Stimulated activated CD8-positive, alpha-beta memory T cell treated with anti-CD3 and anti-CD28 coated beads, Interleukin-2, amount 100 ng/mL, for 48 hours (primary cell): Measurements from ENCODE around the gene ZNF280D.

Source experiments
- DNase-seq, 2 donors: peaks; one replicate each; pipeline ENCODE4 v3.0.0-alpha.2; 2020; ENCODE audit warnings: low read depth in 2 of 2

ZNF280D gene

GRCh38 chr15:56631765-56632164 is 101.5 kb downstream of the ZNF280D start:
- DNase-seq = no peak

GRCh38 chr15:56628893-56629532 is 104.3 kb downstream of the ZNF280D start:
- DNase-seq = no peak

GRCh38 chr15:56619887-56620286 is 113.4 kb downstream of the ZNF280D start:
- DNase-seq = no peak

GRCh38 chr15:56617628-56618027 is 115.7 kb downstream of the ZNF280D start:
- DNase-seq = no peak

GRCh38 chr15:56616551-56616950 is 116.8 kb downstream of the ZNF280D start:
- DNase-seq = no peak

GRCh38 chr15:56613811-56614210 is 119.5 kb downstream of the ZNF280D start:
- DNase-seq = no peak

GRCh38 chr15:56608993-56609392 is 124.3 kb downstream of the ZNF280D start:
- DNase-seq = no peak

GRCh38 chr15:56608140-56608778 is 125.0 kb downstream of the ZNF280D start:
- no peak for DNase-seq

- DNase-seq = no peak
These were observed 131.1 kb downstream of the ZNF280D start for GRCh38 chr15:56602253-56602652.

- DNase-seq = no peak
These were observed 132.9 kb downstream of the ZNF280D start for GRCh38 chr15:56600380-56600779.

- DNase-seq = no peak
These were observed 134.3 kb downstream of the ZNF280D start for GRCh38 chr15:56598991-56599390.

- DNase-seq = no peak
These were observed 145.6 kb downstream of the ZNF280D start for GRCh38 chr15:56587686-56588085.

- no peak for DNase-seq
These were observed 147.1 kb downstream of the ZNF280D start for GRCh38 chr15:56586206-56586605.

- DNase-seq = no peak
These were observed 150.5 kb downstream of the ZNF280D start for GRCh38 chr15:56582785-56583184.
